Amygdala (tissue), 56 donors: ENCODE data around the gene PUM1.
A peak's percentile ranks its signal among the peaks of the same experiment; 100 is the strongest.
"Not testable (repeated sequence)": the region's sequence is repeated elsewhere in the genome, so short reads cannot be mapped to it uniquely, and the experiment has no call there.

Experiments used
- DNase-seq, 56 donors: peaks; one replicate each; lab custom pipeline; 2025; lab: John Stamatoyannopoulos, UW

PUM1 gene

GRCh38 chr1:30968220-30968971 lies 97.1 kb downstream of the PUM1 start:
- DNase-seq = no peak

- DNase-seq = no peak
Observed at GRCh38 chr1:30966690-30967369, 98.7 kb downstream of the PUM1 start.

DNA sequence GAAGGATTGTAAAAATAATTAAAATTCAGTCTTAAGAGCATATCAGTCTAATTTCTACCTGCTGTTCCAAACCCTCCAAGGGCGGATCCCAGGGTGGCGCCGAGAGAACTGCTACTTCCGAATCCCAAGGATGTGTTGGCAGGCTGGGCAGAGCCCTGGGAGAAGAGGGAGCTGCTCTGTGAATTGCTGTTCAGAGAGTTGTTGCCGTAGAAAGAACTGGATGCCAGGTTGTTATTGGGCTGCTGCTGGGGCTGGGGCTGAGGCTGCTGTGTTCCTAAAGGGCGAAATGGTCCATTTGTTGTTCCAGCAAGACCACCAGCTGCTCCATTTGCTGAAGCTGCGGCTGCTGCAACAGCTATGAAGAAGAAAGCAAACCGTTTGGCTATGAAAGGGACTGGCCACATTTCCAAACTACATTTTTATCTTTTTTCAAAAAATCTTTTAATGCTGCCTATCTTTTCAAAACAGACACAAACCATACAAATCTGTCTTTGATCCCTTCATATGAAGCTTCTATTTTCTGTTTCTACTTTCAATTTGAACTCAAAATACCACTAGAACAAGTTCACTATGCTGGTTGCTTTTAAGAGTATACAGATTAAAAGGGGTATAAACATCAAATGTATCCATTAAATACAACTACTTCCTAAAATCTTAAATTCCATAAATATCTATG lies 99.5 kb downstream of the PUM1 start:
- peak in 9 of 56 donors; percentile 3 to 19 (median 11) for DNase-seq

- no peak for DNase-seq
Observed at GRCh38 chr1:30964706-30965105, 100.8 kb downstream of the PUM1 start.

DNA sequence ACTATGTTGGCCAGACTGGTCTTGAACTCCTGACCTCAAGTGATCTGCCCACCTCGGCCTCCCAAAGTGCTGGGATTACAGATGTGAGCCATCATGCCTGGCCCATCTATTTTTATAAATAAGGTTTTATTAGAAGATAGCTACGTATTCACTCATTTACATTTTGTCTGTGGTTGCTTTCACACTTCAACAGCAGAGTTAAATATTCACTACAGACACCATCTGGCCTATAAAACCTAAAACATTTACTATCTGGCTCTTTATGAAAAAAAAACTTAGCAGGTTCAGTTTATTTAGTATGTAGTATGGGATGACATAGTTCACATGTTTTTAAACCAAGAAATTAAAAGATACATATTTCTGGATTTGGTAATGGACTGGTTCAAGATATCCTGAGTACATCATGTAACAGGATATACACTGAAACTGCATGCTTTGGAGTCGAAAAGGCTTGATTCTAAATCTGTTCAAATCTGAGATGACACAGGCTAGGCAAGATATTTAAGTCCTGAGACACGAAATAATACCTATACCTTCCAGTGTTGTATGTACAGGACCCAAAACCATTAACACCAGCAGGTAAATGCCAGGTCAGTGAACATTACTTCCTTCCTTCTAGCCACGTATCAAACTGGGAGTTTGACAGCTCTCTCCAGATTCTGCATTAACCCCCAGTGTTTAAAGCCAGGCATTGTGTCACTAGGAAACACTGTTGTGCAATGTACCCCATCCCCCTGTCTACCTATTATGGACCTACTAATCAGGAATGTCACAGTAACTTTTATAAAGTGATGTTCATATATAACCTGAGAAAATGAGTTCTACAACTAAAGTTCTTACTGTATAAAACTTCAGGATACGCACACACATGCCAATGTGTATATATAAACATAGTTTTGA lies 102.7 kb downstream of the PUM1 start:
- DNase-seq = no peak

GRCh38 chr1:30957560-30958222 lies 107.8 kb downstream of the PUM1 start:
- no peak for DNase-seq

DNA sequence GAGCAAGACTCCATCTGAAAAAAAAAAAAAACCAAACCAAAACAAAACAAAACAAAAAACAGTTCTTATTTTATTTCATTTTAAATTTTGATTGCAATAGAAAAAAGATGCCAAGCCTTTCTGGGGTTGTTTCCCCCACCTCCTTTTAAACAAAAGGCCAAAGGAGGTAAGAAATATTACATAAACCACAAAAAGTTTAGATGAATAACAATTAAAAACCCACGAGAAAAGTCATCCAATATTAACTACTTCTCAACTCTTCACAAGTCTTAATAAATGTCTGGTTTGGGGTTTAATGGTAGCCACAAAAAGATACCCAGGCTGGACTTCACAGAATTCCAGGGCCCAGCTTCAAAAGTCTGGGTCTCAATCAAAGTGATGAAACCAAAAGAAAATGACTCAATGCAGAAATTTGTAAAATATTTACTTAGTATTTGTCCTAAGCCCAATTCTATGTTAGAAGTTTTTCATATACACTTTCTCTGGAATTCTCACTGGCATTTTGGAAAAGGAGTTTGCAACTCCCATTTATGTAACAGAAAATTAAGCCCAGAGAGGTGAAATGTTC lies 110.0 kb downstream of the PUM1 start:
- DNase-seq = no peak

DNA sequence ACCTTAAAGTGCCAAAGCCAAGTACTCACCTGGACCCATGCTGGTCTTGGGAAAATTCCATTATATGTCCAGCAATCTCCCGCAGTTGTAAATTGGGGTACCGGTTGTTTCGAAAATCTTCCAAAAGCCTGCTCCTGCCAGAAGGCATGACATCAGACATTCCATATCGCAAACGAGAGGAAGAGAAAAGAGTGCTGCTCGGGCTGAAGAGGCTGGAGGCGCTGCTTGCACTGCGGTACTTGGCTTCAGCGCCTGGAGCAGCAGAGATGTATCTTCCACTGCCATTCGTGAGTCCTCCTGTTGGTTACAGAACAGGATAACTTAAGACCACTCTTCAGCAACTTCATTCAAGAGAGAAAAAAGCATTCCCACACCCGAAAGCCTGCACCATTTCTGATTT lies 111.8 kb downstream of the PUM1 start:
- no peak for DNase-seq

- peak in 21 of 56 donors; percentile 5 to 70 (median 29) for DNase-seq
Observed at GRCh38 chr1:30952098-30952497, 113.4 kb downstream of the PUM1 start.

DNA sequence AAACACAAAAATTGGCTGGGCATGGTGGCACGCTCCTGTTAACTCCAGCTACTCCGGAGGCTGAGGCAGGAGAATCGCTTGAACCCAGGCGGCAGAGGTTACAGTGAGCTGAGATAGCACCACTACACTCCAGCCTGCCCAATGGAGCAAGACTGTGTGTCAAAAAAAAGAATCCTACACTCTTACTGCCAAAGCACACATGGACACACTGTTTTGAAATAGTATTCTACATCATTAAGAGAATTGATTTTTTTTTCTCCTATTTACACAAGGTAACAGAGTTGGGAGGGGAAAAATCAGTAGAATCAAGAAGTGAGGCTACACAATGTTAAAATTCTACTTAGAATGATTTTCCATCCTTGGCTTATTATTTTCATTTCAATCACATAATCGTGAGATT lies 114.8 kb downstream of the PUM1 start:
- no peak for DNase-seq

DNA sequence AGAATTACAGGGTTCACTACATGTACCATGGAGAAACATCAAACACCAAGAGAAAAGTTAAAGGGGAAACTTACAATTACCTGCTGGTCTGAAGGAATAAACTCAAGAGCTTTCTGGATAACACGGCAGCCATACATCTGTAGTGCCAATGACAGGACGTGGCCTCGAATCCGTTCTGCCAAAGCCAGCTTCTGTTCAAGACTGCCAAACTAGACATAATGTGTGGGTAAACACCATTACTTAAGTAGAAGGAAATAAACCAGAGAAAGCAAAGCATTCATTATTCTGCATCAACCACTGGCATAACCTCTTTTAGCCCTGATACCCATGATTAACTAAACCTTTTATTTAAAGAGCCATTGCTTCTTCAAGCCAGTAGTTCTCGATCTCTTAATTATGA lies 115.5 kb downstream of the PUM1 start:
- DNase-seq = no peak

DNA sequence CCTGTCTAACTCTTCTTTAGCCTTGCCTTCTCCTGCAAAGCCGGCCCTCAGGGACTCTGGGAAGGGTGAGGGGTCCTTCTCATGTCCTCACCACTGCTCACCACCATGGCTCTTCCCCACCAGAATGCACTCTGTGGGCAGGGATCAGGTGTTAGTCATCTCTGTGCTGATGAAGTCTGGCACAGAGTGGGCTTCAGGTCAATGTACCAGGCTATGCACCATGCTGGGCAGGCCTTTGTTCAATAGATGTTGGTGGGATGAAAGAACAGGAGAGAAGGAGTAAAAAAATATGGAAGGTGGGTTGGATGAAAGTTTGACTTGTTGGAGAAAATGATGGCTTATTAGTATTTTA lies 116.1 kb downstream of the PUM1 start:
- not testable (repeated sequence) for DNase-seq

DNA sequence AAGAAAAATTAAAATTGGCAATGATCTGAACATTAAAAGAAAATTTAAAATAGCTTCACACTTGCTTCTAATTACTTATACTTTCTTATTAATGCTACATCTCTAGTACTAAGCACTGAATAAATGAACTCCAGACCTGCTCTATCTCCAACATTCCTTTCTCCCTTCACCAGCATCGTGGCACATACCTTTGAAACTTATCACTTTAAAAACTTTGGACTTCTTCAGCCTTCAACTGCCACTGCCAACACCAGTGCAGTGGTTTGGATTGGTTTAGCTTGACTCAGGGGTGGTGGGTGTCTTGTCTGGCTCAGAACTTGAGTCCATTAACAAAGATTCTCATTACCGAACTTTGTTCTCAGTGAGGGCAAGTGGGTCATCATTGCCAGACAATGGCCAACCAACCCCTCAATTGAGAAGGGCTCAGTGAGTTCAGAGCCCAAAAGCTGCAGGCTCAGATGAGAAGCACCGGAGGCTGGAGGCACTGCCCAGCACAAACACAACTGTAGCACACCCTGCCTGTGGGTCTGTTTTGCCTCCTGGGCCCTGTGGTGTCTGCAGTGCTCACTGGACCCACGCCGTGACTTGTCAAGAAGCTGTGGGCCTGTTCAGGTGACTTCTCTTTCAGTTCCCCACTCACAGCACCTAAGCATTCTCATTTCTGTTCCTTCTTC lies 116.6 kb downstream of the PUM1 start:
- DNase-seq = not testable (repeated sequence)

GRCh38 chr1:30948278-30948677 lies 117.2 kb downstream of the PUM1 start:
- DNase-seq = no peak

GRCh38 chr1:30947212-30947611 lies 118.3 kb downstream of the PUM1 start:
- no peak for DNase-seq

- no peak for DNase-seq
Observed at GRCh38 chr1:30942326-30942963, 123.1 kb downstream of the PUM1 start.

DNA sequence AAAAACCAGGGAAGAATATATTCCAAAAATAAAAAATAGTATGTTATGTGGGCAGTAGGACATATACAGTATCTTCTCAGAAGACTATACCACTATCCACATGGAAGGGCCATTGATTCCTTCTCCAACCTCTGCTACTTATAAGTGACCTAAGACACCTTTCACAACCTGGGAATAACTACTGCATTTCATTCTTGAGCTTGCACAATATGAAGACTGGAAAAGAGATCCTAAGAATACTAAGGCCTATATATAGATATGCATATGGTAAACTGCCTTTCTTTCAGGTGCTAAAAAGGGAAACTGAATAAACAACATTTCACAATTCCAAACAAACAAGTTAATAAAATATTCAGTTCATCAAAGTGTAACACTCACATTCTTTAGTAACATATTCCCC lies 125.0 kb downstream of the PUM1 start:
- no peak for DNase-seq

DNA sequence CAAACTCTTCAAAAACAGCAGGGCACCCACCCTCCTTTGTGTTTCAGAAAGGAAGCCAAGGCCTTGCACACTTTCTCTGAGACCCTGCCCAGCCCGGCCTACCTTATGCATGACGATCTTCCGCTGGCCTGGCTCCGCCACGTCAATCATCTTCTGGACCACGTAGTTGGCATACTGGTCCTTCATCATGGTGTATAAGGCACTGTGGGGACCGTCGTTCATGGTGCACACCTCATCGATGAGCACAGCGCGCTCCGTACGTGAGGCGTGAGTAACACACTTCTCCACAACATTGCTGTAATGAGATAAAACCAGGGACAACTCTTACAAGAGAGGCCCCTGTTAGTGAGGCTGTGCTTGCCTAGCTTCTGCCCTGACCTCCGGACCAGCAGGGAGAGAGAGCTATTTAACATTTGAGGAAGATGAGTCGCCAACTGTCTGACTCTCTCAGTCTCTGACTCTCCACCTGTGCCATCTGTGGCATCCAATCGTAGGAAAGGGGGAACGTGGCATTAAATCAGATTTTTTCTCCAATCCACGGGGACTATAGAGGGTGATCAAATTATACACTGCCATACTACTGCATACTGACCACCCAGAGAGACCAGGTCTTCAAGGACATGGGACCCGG lies 128.9 kb downstream of the PUM1 start:
- no peak for DNase-seq
